GM18526 (cell line): ENCODE measurements around the gene IPO11.

Source experiments
- POLR2A ChIP-seq: IDR thresholded peaks from 3 replicates; pipeline ENCODE4 v1.6.1; 2011; ENCODE audit not compliant: insufficient read length; ENCODE audit errors: extremely low read depth

The IPO11 gene

DNA sequence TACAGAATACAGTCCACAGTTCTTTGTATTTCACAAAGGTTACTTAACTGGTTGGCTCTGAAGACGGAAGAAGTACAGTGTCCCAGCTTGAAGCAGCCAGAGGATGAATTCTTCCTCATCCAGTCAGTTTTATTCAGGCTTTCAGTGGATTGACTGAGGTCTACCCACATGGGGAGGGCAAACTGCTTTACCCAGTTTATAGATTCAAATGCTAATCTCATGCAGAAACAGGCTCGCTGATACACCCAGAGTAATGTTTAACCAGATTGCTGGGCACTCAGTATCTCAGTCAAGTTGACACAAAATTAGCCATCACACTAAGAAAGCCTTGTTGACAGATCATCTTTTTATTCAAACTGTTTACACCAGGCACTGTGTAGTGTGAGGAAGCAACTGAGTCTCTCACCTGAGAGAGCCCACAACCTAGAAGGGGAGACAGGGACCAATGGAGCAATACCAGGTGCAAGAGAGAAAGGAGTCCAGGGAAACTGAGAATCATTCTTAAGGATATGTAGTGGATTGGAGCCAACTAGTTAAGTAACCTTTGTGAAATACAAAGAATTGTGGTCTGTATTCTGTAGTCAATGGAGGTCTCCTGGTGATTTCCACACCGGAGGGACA lies 181.9 kb downstream of the IPO11 start:
- no peak for TF ChIP-seq POLR2A

GRCh38 chr5:62596096-62596495 lies 183.5 kb downstream of the IPO11 start:
- no peak for TF ChIP-seq POLR2A

DNA sequence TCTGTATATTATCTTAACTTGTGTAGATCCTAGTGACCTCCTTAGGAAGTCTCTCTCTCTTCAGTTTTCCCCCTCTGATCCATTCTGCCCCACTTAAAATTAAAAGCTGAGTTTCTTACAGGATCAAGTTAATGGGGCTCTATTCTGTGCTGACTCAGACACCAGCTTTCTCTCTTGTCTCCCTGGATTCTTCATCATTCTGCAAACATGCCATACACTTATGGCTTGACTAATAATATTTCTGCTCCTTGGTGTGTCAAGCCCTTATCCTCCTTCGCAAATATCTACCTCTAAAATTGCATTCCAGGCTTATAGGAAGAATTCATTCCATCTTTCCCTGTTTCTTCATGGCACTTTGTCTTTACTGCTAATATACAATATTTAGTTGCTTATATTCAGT lies 184.1 kb downstream of the IPO11 start:
- no peak for TF ChIP-seq POLR2A

DNA sequence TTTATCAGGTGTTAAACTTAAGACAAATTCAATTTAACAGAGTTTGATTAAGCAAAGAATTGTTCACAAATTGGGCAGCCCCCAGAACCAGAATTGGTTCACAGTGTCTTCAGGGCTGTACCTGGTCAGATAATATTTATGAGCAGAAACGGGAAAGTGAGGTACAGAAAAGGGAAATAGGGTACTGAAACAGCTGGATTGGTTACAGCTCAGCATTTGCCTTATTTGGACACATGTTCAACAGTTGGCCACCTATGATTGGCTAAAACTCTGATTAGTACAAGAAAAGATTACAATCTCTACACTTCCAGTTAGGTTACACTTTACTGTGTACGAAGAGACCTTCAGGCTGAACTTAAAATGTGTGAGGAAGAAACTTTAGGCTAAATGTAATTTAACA lies 184.8 kb downstream of the IPO11 start:
- no peak for TF ChIP-seq POLR2A

- TF ChIP-seq POLR2A, result no peak
Measured at GRCh38 chr5:62600560-62601252, 188.1 kb downstream of the IPO11 start.

GRCh38 chr5:62603934-62604333 lies 191.4 kb downstream of the IPO11 start:
- no peak for TF ChIP-seq POLR2A

DNA sequence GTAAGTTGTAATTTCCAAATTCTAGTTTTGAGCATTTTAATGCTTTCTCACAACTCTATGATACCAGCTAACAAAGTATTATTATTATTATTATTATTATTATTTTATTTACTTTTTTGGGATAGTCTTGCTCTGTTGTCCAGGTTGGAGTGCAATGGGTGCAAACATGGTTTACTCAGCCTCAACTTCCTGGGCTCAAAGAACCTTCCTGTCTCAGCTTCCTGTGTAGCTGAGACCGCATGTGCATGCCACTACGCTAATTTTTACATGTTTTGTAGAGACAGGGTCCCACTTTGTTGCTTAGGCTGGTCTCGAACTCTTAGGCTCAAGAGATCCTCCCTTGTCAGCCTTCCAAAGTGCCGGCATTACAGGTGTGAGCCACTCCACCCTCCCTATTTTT lies 193.1 kb downstream of the IPO11 start:
- TF ChIP-seq POLR2A, result no peak

DNA sequence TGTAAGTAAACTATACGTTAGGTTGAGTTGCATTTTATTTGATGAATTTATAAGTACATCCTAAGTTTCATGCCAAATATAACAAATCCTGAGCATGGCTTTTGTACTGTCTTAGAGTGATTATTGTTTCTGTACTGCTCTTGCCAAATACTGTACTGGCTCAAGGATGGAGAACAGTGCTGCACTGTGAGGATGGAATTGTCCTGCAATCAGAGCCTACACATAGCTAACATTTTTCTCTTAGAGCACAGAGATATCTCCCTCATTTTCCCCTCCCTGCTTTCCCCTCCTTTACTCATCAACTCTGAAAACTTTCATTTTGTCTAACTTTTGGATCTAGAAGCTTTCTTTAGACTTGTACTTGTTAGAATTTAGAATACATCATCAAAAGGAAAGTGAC lies 194.3 kb downstream of the IPO11 start:
- TF ChIP-seq POLR2A, result no peak

GRCh38 chr5:62607615-62608014 lies 195.1 kb downstream of the IPO11 start:
- TF ChIP-seq POLR2A, result no peak

DNA sequence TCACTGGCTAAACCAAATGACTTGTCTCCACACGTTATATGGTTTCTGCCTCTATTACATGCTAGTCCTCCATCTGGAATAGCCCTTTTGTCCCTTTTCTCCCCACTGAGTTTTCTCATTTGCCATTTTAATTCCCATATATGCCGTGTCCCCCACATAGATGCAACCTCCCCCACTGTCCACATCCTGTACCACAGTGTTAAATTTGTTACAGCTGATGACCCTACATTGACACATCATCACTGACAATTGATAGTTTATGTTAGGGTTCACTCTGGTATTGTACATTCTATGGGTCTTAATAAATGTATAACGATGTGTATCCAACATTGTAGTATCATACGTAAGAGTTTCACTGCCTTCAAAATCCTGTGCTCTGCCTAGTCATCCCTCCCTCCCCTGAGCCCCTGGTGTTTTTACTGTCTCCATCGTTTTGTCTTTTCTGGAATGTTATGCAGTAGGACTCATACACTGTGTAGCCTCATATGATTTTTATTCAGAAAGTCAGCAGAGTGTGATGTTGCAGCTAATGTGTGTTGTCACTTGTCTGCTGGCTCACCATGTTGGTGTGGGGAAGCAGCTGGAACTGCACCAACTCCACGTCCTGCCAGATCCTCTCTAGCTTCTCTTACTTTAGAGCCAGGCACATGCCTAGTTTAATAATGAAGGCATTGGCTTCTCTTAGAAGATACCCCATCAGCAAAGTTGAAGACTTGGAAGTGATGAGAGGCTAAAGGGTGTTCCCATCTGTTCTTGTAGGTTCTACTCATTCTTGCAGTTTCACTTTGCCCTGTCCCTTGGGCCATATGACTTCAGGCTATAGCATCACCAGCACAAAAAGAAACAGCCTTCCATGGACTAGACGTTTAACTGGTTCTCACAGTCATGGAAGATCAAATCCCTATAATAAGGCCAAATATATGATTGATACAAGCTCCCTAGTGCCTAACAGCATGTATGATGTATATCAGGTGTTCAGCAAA lies 196.3 kb downstream of the IPO11 start:
- no peak for TF ChIP-seq POLR2A

DNA sequence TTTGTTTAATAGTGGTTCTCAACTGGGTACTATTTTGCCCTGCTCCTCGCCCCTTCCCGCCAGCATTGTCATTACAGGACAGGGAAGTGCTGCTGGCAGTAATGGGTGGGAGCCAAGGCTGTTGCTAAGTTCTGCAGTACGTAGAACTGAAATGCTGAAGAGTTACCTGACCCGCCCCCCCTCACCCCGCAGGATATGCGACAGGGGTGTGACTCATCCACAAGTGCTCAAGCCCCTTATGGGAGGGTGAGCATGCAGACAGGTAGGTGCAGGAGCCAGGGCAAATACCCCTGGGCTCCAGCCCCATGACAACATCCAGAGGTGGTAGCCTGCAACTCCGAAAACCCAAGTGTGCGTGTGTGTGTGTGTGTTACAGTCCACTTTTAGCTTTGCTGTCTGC lies 201.8 kb downstream of the IPO11 start:
- no peak for TF ChIP-seq POLR2A

GRCh38 chr5:62616615-62617277 lies 204.2 kb downstream of the IPO11 start:
- no peak for TF ChIP-seq POLR2A

- no peak for TF ChIP-seq POLR2A
Measured at GRCh38 chr5:62617943-62618342, 205.4 kb downstream of the IPO11 start.

DNA sequence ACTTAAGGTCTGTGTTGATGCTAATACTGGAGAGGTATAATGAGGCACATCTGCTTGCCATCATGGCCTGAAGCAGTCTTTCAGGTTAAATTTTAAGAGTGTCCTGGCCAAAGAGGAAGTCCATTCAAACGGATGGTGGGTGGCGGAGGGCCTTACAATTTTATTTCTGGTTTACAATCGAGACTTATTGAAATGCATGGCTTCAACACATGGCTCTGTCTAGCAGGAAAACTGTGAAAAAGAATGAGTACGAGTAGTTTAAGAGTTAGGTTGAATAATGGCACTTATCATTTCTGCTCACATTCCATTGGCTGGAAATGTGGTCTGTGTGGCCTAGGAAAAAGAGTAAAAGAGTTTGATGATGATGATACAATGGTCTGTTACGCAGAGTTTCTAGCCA lies 208.2 kb downstream of the IPO11 start:
- TF ChIP-seq POLR2A, result no peak

DNA sequence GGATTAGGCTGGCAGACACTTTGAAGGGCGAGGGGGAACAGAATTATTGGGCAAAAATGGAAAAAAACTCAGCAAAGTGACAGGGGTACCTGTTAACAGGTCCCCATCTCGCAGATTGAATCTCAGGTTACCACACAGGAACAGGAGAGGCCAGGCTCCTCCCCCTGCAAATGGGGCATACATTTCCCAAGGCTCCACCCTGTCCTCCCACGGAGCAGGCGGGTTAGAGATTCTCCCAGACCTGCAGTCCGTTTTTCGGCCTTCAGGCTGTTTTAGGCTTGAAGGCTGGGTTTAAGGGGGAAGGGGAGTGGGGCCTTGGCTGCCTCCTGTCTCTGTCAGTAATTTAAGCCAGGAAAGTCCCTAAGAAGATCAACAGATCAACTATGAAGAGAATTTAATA lies 208.7 kb downstream of the IPO11 start:
- TF ChIP-seq POLR2A, result no peak

DNA sequence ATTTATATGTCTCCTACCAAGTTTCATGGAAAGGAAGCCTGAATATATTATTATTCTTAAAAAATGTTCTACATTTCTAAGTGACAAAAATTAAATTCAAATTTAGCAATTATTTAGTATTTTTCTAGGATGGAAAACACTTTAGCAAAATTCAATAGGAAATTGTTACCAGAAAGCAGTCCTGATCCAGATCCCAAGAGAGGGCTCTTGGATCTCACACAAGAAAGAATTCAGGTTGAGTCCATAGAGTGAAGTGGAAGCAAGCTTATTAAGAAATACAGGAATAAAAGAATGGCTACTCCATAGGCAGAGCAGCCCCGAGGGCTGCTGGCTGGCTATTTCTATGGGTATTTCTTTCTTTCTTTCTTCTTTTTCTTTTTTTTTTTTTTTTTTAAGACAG lies 210.7 kb downstream of the IPO11 start:
- no peak for TF ChIP-seq POLR2A

GRCh38 chr5:62626534-62626933 lies 214.0 kb downstream of the IPO11 start:
- TF ChIP-seq POLR2A, result no peak
